ENCODE data around the gene LDLRAD2.

DNA sequence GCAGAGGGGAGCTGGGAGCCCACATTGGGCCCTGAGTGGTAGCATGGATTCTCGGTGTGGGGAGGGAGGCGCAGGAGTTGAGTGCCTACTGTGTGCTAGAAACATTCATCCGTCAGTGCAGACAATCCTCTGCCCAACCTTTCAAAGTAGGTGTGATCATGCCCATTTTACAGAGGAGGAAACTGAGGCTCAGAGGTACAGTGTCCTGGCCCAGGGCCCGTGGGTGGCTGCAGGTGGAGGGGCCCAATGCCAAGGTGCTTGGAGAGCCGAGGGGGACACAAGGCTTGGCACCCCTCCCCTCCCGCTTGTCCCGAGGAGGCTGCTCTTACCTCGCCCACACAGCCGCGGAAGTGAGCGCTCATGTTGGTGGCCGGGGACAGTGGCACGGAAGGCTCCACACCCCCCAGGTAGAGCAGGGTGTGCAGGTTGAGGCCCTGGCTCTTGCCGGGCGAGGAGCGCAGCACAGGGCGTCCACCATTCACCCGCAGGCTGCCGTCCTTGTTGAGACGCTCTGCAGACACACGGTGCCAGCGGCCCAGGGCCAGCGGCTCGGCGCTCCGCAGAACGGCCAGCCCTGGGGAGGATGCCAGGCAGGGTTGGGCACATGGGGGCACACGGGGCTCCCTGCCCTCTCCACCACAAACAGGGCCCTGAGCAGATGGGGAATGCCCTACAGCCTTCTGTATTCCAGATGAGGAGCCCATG lies 16.6 kb downstream of the LDLRAD2 start:
- TF ChIP-seq CTCF (conservative IDR thresholded peaks at IDR 0.05; ENCODE audit: low read depth, low read length) (no peak), EZH2 (IDR thresholded peaks at IDR 0.05; ENCODE audit: borderline replicate concordance, low read depth, low read length, poor library complexity, severe bottlenecking) (no peak)
